Right kidney (tissue), 9 donors: ENCODE data around the gene C11orf91.
A peak's percentile ranks its signal among the peaks of the same experiment; 100 is the strongest.
"Not testable (repeated sequence)": the region's sequence is repeated elsewhere in the genome, so short reads cannot be mapped to it uniquely, and the experiment has no call there.

ENCODE experiments used
- DNase-seq: peaks from one replicate; pipeline ENCODE4 v3.0.0-alpha.2; 2016
- long read RNA-seq, 8 donors: transcript quantifications; one replicate each; lab custom pipeline, GENCODE V29; 2026

C11orf91 gene
- long read RNA-seq, donor 1, result 0 reads
- long read RNA-seq, donor 2, result 0 reads
- long read RNA-seq, donor 3, result 0 reads
- long read RNA-seq, donor 4, result 0 reads
- long read RNA-seq, donor 5, result 0 reads
- long read RNA-seq, donor 6, result 0 reads
- long read RNA-seq, donor 7, partial matches to known transcripts, result 0 of 1 reads
- long read RNA-seq, donor 7, other reads (novel, unspliced or antisense), result 0 of 1 reads
- long read RNA-seq, donor 8, result 0 reads

GRCh38 chr11:33700502-33701271 is at the start of gene C11orf91:
Gene C11orf91 (minus strand): TSS chr11:33700826. CDS start chr11:33700740, 86 bp downstream.
- DNase-seq, result peak; percentile 97

GRCh38 chr11:33747979-33748378 is 47.4 kb upstream of the C11orf91 start:
- DNase-seq, result no peak

- DNase-seq, result no peak
These were observed 42.7 kb upstream of the C11orf91 start for GRCh38 chr11:33743291-33743690.

GRCh38 chr11:33742249-33742851 is 41.7 kb upstream of the C11orf91 start:
- DNase-seq, result no peak

- DNase-seq, result no peak
These were observed 41.2 kb upstream of the C11orf91 start for GRCh38 chr11:33741806-33742205.

GRCh38 chr11:33737362-33737821 is 36.8 kb upstream of the C11orf91 start:
- no peak for DNase-seq

GRCh38 chr11:33736148-33736812 is 35.7 kb upstream of the C11orf91 start, which contains the start of gene CD59:
Gene CD59 (minus strand): TSS chr11:33736423. CDS start chr11:33722445, 13,978 bp downstream.
- DNase-seq, result peak; percentile 90

- DNase-seq, result peak; percentile 66
These were observed 34.9 kb upstream of the C11orf91 start for GRCh38 chr11:33735271-33736147.

GRCh38 chr11:33734441-33735270 is 34.0 kb upstream of the C11orf91 start:
- no peak for DNase-seq

- DNase-seq, result no peak
These were observed 33.4 kb upstream of the C11orf91 start for GRCh38 chr11:33733980-33734379.

- no peak for DNase-seq
These were observed 31.3 kb upstream of the C11orf91 start for GRCh38 chr11:33731723-33732531.

- no peak for DNase-seq
These were observed 30.1 kb upstream of the C11orf91 start for GRCh38 chr11:33730716-33731115.

- not testable (repeated sequence) for DNase-seq
These were observed 28.5 kb upstream of the C11orf91 start for GRCh38 chr11:33729072-33729664.

- not testable (repeated sequence) for DNase-seq
These were observed 26.9 kb upstream of the C11orf91 start for GRCh38 chr11:33727539-33727938.

GRCh38 chr11:33725496-33725895 is 24.9 kb upstream of the C11orf91 start:
- no peak for DNase-seq

GRCh38 chr11:33724644-33725035 is 24.0 kb upstream of the C11orf91 start:
- DNase-seq, result no peak

GRCh38 chr11:33723238-33723881 is 22.7 kb upstream of the C11orf91 start:
- no peak for DNase-seq

GRCh38 chr11:33722590-33723234 is 22.1 kb upstream of the C11orf91 start:
- no peak for DNase-seq
